Measurements from ENCODE around the gene STAT2. TPM values are rescaled to one million over a fixed set of nuclear protein-coding genes. Genes with fewer than 3 reads are reported as not detected.
A peak's percentile ranks its signal among the peaks of the same experiment; 100 is the strongest.

STAT2 gene
- total and polyA plus RNA-seq, 4 donors: 64.8 to 218 (median 103) TPM

DNA sequence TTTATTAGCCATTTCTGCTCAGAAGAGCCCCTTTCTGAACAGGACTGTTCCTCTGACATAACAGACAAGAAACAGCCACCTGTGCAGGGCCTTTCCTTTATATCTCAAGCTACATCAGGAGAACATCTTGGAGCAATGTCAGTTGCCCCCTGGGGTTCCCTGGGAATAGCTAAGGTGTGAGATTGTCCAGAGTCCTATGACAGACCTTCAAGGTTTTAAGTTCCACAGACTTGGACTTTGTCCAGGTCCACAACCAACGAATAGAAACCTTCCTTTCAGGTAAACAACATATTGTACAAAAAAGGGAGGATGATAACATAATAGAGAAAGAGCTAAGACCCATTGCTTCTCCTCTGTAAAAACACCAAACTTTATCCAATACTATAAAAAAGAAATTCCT lies 18.3 kb downstream of the STAT2 start:
- TF ChIP-seq CTCF (IDR thresholded peaks at IDR 0.05; ENCODE audit: control extremely low read depth, extremely low read depth): no peak
- no peak overlapping the region for H3K4me3 ChIP-seq
- WGBS, 2 donors: 45 to 69% methylated on average over 1 of the region's 1 CpG
- H3K4me1 ChIP-seq (ENCODE audit: control insufficient read depth in 5 of 5, insufficient read depth in 5 of 5, low read length in 5 of 5): peaks cover 0 to 4% (median 0%) of the 10 kb centered on the region in 5 donors
- ATAC-seq (ENCODE audit: insufficient read depth, low FRiP score) (no peak), DNase-seq (no peak)
- H3K27ac ChIP-seq (ENCODE audit: low read depth in 1 of 2, low read length in 1 of 2): no peak overlapping the region
- no peak overlapping the region for H3K9ac ChIP-seq (ENCODE audit: insufficient read depth in 1 of 2, low read length in 2 of 2)
- H3K36me3 ChIP-seq (ENCODE audit: control insufficient read depth in 4 of 4, insufficient read depth in 4 of 4, low read length in 4 of 4): peaks cover 15 to 26% (median 24%) of the 10 kb centered on the region in 4 donors
- H3K9me3 ChIP-seq (ENCODE audit: control insufficient read depth in 4 of 4, insufficient read depth in 3 of 4, low read length in 3 of 4): no peaks in the 10 kb centered on the region
- no peaks in the 10 kb centered on the region for H3K27me3 ChIP-seq (ENCODE audit: control insufficient read depth in 3 of 3, insufficient read depth in 3 of 3, low read length in 2 of 3)

- Histone ChIP-seq H3K4me3 (no peak overlapping the region), H3K27ac (ENCODE audit: low read depth in 1 of 2, low read length in 1 of 2) (no peak overlapping the region), H3K4me1 (ENCODE audit: control insufficient read depth in 5 of 5, insufficient read depth in 5 of 5, low read length in 5 of 5) (peaks cover 0 to 7% (median 3%) of the 10 kb centered on the region in 5 donors), H3K36me3 (ENCODE audit: control insufficient read depth in 4 of 4, insufficient read depth in 4 of 4, low read length in 4 of 4) (peaks cover 6 to 14% (median 12%) of the 10 kb centered on the region in 4 donors), H3K27me3 (ENCODE audit: control insufficient read depth in 3 of 3, insufficient read depth in 3 of 3, low read length in 2 of 3) (no peaks in the 10 kb centered on the region), H3K9me3 (ENCODE audit: control insufficient read depth in 4 of 4, insufficient read depth in 3 of 4, low read length in 3 of 4) (no peaks in the 10 kb centered on the region), H3K9ac (ENCODE audit: insufficient read depth in 1 of 2, low read length in 2 of 2) (no peak overlapping the region)
- no peak for TF ChIP-seq CTCF (IDR thresholded peaks at IDR 0.05; ENCODE audit: control extremely low read depth, extremely low read depth)
- no peak for ATAC-seq (ENCODE audit: insufficient read depth, low FRiP score)
- WGBS, 2 donors: 92 to 100% methylated on average over 1 of the region's 1 CpG
- no peak for DNase-seq
Observed at GRCh38 chr12:56339158-56339422, 20.8 kb downstream of the STAT2 start.

DNA sequence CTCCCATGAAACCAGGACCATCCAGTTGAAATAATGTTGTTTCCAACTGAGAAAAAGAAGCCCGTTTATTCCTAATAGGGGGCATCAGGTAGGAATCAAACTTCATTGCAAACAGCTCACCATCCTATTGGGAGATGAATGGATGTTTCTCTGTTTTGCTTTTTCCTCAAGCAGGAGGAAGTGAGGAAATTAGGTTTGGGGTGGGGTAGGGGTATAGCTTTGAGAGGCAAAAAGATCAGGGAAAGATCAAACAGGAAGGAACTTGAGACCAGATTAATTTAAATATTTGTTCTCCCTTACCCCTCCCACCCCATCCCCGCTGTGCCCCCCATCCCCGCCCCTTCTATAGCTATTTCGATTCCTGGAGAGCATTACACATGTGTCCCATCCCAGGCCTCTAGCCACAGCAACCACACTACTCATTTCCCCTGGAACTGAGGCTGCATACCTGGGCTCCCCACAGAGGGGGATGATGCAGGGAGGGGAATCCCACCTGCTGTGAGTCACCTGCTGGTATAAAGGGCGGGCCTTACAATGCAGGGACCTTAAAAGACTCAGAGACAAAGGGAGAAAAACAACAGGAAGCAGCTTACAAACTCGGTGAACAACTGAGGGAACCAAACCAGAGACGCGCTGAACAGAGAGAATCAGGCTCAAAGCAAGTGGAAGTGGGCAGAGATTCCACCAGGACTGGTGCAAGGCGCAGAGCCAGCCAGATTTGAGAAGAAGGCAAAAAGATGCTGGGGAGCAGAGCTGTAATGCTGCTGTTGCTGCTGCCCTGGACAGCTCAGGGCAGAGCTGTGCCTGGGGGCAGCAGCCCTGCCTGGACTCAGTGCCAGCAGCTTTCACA lies 21.4 kb downstream of the STAT2 start, which contains the start of gene IL23A:
TSS of gene IL23A (plus strand) at position 577 of the 850 bp plus-strand sequence. CDS start at position 738, 161 bp downstream.
- WGBS, 2 donors: 30 to 35% methylated on average over 9 of the region's 9 CpGs
- peak within 1 kb of the TSS in 1 of 2 donors; percentile 28 for H3K9ac ChIP-seq (ENCODE audit: insufficient read depth in 1 of 2, low read length in 2 of 2)
- H3K4me1 ChIP-seq (ENCODE audit: control insufficient read depth in 5 of 5, insufficient read depth in 5 of 5, low read length in 5 of 5): peaks cover 0 to 7% (median 3%) of the 10 kb centered on the region in 5 donors

More for the DNA sequence above, 21.4 kb downstream of the STAT2 start, which contains the start of gene IL23A:
- no peak within 1 kb of the TSS for H3K4me3 ChIP-seq
- ATAC-seq (ENCODE audit: insufficient read depth, low FRiP score) (no peak), DNase-seq (no peak)
- H3K27me3 ChIP-seq (ENCODE audit: control insufficient read depth in 3 of 3, insufficient read depth in 3 of 3, low read length in 2 of 3): no peaks in the 10 kb centered on the region
- no peaks in the 10 kb centered on the region for H3K9me3 ChIP-seq (ENCODE audit: control insufficient read depth in 4 of 4, insufficient read depth in 3 of 4, low read length in 3 of 4)
- H3K36me3 ChIP-seq (ENCODE audit: control insufficient read depth in 4 of 4, insufficient read depth in 4 of 4, low read length in 4 of 4): peaks cover 6 to 8% (median 7%) of the 10 kb centered on the region in 4 donors
- TF ChIP-seq CTCF (IDR thresholded peaks at IDR 0.05; ENCODE audit: control extremely low read depth, extremely low read depth): no peak
- no peak within 1 kb of the TSS for H3K27ac ChIP-seq (ENCODE audit: low read depth in 1 of 2, low read length in 1 of 2)

All from lung (tissue), 12 donors.